HL-60/S4 (cell line): ENCODE data around the gene PLA2G5.

ENCODE experiments used
- in situ Hi-C: fragments of 300-500 bp; cut with MboI; formaldehyde crosslinking; loops from 2 replicates; pipeline ENCODE4 v1.14.3; 2022; ENCODE audit warnings: low sequenced_read_pairs

Gene PLA2G5

DNA sequence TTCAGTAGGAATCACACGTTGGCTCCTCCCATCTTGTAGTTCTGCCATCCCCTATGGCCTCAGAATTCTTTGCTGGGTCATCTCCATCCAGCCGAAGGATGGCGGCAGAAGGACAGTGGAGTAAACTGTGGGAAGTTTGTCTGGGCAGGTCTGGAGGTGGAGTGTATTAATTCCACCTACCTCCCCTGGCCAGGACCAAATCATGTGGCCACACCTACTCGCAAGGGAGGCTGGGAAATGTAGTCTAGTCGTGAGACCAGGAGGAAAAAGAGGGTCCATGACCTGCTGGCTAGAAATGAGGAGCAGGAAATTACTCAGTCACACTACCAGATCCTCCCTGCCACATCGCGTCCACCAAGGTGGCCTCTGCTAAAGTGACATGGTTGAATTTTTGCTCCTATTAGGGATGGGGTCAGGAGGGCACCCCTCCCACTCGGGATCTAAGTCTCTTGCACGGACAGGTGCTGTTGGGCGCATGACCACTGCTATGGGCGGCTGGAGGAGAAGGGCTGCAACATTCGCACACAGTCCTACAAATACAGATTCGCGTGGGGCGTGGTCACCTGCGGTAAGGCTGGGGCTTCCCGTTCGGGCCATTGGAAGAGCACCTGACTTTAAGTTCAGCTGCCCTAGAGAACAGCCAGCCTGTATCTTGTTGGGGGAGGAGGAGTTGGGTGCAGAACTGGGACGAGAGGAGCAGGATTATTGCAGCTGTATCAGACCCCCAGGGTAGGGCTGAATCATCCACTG lies 19.5 kb downstream of the PLA2G5 start:
- in situ Hi-C loops: no loop called here

- in situ Hi-C loops: no loop called here
These were observed 20.1 kb downstream of the PLA2G5 start for GRCh38 chr1:20090119-20090518.

- in situ Hi-C loops: no loop called here
These were observed 20.6 kb downstream of the PLA2G5 start for GRCh38 chr1:20090641-20091040.

GRCh38 chr1:20093303-20093702 lies 23.3 kb downstream of the PLA2G5 start:
- in situ Hi-C loops: no loop called here

DNA sequence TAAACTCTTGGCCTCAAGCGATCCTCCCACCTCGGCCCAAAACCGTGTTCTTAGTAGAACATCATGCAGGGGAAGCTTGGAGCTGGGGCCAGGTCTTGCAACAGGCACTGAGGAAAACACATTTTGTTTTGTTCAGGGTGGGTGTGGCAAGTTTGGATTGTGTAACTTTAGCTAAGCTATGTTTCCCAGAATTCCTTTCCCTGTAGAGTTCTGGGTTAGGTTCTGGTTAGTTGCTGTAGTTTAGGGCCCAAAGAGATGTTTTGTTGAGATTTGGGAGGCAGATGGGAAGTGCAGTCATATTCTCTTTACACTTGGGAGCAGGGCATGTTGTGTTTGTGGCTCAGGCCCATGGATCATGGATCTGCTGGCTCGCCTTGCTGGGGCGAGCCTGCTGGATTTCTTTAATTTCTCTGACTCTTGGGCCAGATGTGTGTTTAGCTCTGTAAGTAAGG lies 24.0 kb downstream of the PLA2G5 start:
- in situ Hi-C loops: no loop called here

DNA sequence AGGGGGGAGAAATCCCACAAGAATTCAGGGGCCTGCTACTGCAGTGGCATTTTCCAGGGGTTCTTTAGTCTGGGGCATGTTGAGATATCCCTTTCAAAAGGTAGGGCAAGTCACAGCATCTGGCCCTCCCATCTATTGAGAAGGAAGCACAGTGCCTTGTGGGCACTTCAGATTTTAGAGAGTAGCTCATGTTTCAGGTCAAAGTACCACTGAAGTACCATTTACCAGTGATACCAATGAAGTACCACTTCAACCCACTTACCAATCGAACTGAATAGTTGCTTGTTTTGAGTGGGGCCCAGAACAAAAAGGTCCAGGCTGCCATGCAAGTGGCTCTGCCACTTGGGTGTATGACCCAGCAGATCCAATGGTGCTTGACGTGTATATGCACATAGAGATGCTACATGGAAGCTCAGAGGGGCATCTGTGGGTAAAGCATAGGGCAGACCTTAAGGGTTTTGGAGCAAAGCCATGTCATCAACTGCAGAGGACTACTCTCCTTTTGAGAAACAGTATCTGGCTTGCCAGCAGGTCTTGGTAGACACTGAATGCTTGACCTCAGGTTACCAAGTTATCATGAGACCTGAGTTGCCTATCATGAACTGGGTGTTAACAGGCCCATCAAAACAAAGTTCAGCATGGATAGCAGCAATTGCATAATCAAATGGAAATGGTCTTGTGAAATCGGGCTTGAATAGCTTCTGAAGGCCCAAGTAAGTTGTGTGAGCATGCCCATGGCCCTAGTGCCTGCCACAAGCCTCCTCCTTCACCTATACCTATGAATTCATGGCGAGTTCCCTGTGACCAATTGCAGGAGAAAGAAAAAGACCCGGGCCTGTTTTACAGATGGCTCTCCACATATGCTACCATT lies 25.8 kb downstream of the PLA2G5 start:
- in situ Hi-C loops: no loop called here

GRCh38 chr1:20096840-20097447 lies 26.9 kb downstream of the PLA2G5 start:
- in situ Hi-C loops: no loop called here

GRCh38 chr1:20099533-20099932 lies 29.5 kb downstream of the PLA2G5 start:
- in situ Hi-C loops: no loop called here

- in situ Hi-C loops: no loop called here
These were observed 30.8 kb downstream of the PLA2G5 start for GRCh38 chr1:20100632-20101355.

DNA sequence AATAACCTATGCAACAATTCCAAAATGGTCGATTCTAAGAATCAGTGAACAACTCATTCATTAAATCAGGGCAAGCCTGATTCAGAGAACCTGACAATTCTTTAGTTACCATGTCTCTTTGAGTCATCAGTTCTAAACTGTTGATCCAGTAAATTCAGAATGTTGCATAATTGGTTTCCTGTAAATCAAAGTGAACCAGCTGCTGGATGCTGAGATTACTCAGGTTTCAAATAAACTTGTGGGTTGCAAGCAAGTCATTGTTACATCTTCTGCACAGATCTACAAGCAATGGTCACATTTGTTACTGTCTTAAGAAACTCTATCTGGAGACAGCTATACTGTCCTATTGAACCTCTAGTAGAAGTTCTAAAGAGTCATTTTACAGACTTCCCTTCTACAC lies 32.9 kb downstream of the PLA2G5 start:
- in situ Hi-C loops: no loop called here

DNA sequence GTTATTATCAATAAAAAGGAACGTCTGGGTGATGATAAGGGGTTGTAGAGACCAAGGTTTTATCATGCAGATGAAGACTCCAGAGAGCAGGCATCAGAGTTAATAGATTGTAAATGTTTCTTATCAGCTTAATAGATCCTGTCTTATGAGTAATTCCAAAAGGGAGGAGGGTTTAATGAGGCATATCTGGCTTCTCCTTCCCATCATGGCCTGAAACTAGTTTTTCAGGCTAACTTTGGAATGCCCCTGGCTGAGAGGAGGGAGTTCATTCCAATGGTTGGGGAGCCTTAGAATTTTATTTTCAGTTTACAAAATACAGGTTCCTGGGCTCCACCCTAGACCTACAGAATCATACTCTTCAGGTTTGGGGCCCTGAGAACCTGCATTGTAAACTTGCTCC lies 35.9 kb downstream of the PLA2G5 start:
- in situ Hi-C loops: no loop called here

DNA sequence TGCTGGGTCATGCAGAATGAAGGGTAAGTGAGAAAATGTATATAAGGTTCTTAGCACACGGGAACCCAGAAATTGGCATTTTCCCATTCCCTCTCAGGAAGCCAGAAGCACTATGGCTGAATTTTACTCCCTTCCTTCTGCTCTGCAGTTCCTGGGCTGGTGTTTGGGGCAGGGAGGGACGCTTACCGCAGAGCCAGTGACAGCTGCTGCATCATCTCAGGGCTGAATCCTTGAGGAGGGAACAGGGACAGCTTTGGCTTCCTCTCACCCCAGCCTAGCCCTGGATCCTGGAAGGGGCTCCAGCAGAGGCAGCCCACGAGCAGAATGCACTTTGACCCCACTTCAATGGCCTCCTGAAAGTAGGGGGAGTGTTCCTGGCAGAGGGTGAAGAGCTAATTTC lies 37.4 kb downstream of the PLA2G5 start:
- in situ Hi-C loops: no loop called here

DNA sequence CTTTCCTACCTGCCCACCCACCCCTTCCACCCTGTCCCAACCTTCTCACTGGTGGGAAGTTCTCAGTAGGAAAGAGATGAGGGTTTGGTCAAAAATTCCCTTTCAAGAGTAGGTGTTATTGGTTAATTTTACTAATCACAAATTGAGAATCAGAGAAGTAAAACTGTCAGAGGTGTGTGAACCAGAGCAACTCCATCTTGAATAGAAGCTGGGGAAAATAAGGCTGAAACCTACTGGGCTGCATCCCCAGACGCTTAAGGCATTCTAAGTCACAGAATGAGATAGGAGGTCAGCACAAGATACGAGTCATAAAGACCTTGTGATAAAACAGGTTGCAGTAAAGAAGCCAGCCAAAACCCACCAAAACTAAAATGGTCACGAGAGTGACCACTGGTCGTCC lies 37.8 kb downstream of the PLA2G5 start:
- in situ Hi-C loops: no loop called here

DNA sequence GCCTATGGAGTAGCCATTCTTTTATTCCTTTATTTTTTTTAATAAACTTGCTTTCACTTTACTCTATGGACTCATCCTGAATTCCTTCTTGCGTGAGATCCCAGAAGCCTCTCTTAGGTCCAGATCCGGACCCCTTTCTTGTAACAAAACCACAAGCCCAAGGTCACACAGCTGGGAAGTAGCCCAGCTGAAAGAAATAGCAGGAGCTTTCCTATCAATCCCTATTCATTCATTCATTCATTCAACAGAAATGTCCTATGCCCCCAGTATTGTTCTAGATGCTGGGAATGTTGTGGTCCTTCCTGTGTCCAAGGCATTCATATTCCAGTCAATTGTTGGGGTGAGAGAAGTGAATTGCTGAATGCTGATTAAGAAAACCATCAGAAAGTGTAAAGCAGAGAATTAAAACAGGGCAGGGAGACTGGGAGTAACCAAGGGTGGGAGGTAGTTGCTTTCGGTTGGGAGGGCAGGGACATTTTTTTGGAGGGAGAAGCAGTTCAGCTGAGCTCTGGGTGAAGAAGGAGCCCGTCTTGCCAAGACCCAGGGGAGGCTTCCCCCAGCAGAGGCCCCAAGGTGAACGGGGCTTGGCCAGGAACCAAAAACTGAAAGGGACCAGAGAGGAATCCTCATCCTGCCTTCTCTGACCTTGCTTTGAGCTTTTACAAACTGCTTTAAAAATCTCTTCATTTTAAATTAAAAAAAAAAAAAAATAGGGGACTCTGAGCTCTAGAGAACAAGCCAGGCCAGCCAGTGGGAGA lies 38.6 kb downstream of the PLA2G5 start:
- in situ Hi-C loops: no loop called here

DNA sequence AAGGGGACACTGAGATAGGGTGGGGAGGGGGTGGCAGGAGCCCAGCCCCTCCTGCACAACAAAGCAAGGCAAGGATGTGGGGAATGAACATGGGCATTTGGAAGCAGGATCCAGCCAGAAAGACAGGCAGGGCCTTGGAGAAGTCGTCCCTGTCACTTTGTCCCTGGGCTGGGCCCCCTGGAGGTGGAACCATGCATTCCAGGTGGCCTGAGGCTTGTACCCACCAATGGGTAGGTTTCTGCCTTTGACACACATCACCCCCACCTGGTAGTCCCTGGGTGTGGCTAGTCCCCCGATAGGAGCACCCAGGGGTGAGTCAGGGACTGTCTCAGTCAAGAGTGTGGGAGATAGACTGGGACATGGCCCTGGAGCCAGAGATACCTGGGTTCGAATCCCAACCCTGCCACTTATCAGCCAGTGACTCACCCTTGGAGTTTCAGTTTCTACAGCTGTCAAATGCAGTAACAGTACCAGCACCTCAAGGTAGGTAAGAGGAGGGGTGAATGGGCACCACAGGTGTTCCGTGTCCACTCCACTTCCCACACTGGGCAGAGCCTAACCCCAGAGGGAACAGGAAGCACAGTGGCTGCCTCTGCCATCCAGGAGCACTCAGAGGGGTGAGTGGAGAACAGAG lies 39.3 kb downstream of the PLA2G5 start:
- in situ Hi-C loops: no loop called here

- in situ Hi-C loops: no loop called here
These were observed 40.7 kb downstream of the PLA2G5 start for GRCh38 chr1:20110679-20111078.

- in situ Hi-C loops: no loop called here
These were observed 41.5 kb downstream of the PLA2G5 start for GRCh38 chr1:20111452-20111851.

DNA sequence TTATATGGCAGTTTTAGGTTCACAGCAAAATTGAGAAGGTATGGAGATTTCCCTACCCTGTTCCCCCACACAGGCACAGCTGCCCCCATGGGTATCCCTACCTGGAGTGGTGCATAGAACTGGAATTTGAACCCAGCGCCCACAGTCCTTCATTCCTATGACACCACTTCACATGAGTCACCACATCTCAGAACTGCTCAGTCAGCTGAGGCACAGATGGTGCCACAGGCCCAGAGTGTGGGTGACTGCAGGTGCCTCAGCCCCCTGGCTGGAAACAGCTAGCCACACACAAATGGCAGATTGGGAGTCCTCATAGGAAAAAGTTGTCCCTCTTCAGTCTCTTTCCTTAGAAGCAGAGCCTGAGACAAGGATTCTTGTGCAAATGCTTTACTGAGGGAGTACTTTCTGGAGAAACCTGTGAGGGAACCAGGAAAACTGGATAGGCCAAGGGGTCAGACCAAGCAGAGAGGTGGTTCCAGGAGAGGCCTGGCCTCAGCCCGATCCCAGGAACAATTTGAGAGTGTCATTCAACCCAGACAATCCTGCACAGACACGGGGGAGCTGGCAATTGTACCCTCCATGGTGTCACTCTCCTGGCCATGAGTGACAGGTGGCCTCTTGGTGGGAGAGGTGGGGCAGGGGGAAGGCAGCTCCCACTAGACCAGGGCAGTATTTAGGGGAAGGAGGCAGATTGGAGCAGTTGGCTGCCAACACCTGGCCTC lies 42.4 kb downstream of the PLA2G5 start:
- in situ Hi-C loops: no loop called here

- in situ Hi-C loops: no loop called here
These were observed 44.1 kb downstream of the PLA2G5 start for GRCh38 chr1:20114021-20114648.
